Chondrocyte (in vitro differentiated cells): ENCODE results near the gene CLEC16A. TPM values are rescaled to one million over a fixed set of nuclear protein-coding genes. Genes with fewer than 3 reads are reported as not detected.
A peak's percentile ranks its signal among the peaks of the same experiment; 100 is the strongest.

Experiments
- DNase-seq: peaks from one replicate; pipeline ENCODE4 v3.0.0; 2021; ENCODE audit warnings: mixed read lengths, low spot score
- H3K27ac Mint-ChIP-seq: one replicate; pipeline ENCODE4 v1.8.0; 2021; ENCODE audit warnings: mild to moderate bottlenecking, moderate library complexity, mixed read lengths; ENCODE audit not compliant: unreplicated experiment
- H3K27me3 Mint-ChIP-seq: 2 replicates; pipeline ENCODE4 v1.8.0; 2021; ENCODE audit warnings: low read depth, mixed read lengths
- H3K36me3 Mint-ChIP-seq: 2 replicates; pipeline ENCODE4 v1.8.0; 2021; ENCODE audit warnings: low read depth, mixed read lengths
- H3K4me1 Mint-ChIP-seq: 2 replicates; pipeline ENCODE4 v1.8.0; 2021; ENCODE audit warnings: low read depth, mild to moderate bottlenecking, mixed read lengths
- H3K4me3 Mint-ChIP-seq: one replicate; pipeline ENCODE4 v1.8.0; 2021; ENCODE audit warnings: mild to moderate bottlenecking, moderate library complexity, mixed read lengths; ENCODE audit not compliant: unreplicated experiment
- H3K9me3 Mint-ChIP-seq: 2 replicates; pipeline ENCODE4 v1.8.0; 2021; ENCODE audit warnings: low read depth, mixed read lengths
- total RNA-seq: library from RNA; stranded (reverse); gene quantifications from 3 replicates; pipeline ENCODE4 v1.2.1, GENCODE V29; 2021
- TF ChIP-seq, protein P1 (sequence below): fragments of 200-600 bp; sonication (generic); IDR thresholded peaks from 2 replicates; pipeline ENCODE4 v1.5.0; 2021; ENCODE audit warnings: antibody characterized with exemption, mild to moderate bottlenecking, moderate library complexity

CLEC16A gene
- total RNA-seq, 1 donor from 2014 or later, result 17.9 TPM

DNA sequence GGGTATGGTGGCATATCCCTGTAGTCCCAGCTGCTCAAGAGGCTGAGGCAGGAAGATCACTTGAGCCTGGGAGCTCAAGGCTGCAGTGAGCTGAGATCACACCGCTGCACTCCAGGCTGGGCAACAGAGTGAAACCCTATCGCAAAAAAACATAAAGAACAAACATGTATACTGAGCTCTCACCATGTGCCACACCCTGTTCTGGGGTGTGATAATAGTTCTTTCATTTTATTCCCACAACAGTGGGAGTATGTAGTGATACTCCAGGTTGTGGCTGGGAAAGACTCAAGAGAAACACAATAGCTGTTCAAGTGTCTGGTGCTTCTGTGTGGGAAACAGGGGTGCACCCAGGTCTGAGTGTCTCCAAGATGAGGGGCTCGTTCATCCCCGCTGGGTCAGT lies 221.0 kb downstream of the CLEC16A start:
- H3K4me3 Mint-ChIP-seq, result no peak overlapping the region
- peaks cover 22% of the 10 kb centered on the region for H3K36me3 Mint-ChIP-seq
- no peaks in the 10 kb centered on the region for H3K27me3 Mint-ChIP-seq
- peaks cover 2% of the 10 kb centered on the region for H3K9me3 Mint-ChIP-seq
- peak; percentile 3 for DNase-seq
- no peak overlapping the region for H3K27ac Mint-ChIP-seq
- TF ChIP-seq, protein P1, sequence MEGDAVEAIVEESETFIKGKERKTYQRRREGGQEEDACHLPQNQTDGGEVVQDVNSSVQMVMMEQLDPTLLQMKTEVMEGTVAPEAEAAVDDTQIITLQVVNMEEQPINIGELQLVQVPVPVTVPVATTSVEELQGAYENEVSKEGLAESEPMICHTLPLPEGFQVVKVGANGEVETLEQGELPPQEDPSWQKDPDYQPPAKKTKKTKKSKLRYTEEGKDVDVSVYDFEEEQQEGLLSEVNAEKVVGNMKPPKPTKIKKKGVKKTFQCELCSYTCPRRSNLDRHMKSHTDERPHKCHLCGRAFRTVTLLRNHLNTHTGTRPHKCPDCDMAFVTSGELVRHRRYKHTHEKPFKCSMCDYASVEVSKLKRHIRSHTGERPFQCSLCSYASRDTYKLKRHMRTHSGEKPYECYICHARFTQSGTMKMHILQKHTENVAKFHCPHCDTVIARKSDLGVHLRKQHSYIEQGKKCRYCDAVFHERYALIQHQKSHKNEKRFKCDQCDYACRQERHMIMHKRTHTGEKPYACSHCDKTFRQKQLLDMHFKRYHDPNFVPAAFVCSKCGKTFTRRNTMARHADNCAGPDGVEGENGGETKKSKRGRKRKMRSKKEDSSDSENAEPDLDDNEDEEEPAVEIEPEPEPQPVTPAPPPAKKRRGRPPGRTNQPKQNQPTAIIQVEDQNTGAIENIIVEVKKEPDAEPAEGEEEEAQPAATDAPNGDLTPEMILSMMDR, result no peak
- peaks cover 21% of the 10 kb centered on the region for H3K4me1 Mint-ChIP-seq

DNA sequence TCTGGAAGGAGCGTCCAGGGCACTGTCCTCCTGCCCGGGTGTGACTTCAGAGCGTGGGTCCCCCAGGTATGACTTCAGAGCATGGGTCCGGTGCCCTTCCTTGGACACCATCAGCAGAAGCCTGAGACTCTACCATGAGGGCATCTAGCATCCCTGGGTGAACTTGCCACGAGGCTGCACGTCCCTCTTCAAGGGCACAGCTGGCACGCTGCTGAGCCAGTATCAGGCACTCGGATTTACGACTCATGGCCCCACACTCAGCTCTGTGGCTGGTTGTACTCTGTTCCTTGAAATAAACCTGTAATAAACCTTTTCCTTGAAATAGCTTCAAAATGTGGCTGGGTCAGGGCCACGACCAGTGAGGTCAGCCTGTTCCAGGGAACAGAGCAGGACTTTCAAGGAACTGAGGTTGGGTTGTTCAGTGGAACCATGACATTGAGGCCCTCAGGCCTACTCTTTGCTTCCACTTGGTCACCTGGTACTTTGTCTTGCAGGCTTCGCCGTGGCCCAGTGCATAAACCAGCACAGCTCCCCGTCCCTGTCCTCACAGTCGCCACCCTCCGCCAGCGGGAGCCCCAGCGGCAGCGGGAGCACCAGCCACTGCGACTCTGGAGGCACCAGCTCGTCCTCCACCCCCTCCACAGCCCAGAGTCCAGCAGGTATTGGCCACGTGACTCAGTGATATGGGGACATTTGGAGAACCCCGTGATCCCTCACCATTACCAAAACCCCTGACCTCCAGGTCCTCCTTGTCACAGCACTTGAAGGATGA lies 221.7 kb downstream of the CLEC16A start:
- Mint-ChIP-seq H3K36me3 (peaks cover 22% of the 10 kb centered on the region), H3K4me1 (peaks cover 21% of the 10 kb centered on the region), H3K27me3 (no peaks in the 10 kb centered on the region), H3K9me3 (no peaks in the 10 kb centered on the region), H3K27ac (no peak overlapping the region), H3K4me3 (no peak overlapping the region)
- peak; percentile 90 for DNase-seq
- TF ChIP-seq, protein P1, result no peak

DNA sequence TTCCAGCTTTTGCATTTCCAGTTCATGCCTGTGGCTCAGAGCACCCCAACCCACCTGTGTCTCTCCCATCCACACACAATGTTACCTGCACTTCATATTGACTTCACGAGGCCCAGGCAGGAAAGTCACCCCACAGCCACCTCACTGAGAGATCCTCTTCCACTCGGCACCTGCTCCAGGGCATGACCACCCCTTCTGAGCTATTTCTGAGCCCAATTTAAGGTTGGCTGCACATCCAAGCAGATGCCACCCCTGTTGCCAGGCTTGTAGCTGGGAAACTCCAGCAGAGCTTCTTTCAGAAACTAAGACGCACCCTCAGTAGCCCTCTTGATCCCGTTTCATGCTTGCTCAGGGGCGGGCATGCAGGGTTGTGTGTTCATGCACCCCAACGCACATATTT lies 223.2 kb downstream of the CLEC16A start:
- H3K27ac Mint-ChIP-seq, result no peak overlapping the region
- peaks cover 26% of the 10 kb centered on the region for H3K36me3 Mint-ChIP-seq
- peaks cover 6% of the 10 kb centered on the region for H3K4me1 Mint-ChIP-seq
- TF ChIP-seq, protein P1, result no peak
- no peaks in the 10 kb centered on the region for H3K27me3 Mint-ChIP-seq
- peak; percentile 37 for DNase-seq
- no peak overlapping the region for H3K4me3 Mint-ChIP-seq
- H3K9me3 Mint-ChIP-seq, result no peaks in the 10 kb centered on the region

DNA sequence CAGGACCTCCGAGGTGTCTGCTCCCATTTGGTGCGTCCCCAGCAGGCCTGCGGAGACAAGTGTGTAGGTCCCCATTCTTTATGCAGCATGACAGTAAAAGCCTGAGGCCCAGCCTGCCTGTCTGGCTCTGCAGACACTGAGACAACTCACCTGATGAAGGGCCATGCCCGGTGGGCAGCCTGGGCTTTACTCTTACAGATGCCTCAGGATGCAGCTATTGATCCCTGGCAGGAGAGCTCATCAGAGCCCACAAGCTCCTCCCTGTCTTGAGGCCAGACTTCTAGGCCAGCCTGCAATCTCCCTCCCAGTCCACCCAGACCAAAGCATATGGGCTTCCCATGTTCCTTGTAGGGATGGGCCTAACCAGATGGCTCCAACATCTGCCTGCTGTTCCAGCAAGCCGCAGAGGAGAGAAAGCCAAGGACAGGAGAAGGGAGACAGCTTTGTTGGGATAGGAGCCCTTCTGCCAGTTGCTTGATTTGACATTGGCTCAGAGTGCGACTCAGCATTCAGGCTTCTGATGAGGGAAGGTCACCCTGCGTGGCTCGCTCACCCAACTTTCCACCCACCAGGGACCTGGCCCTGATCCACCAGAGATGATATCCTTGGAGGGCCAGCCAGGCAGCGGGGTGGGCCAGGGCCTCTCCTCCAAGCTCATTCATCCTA lies 224.2 kb downstream of the CLEC16A start:
- H3K4me3 Mint-ChIP-seq, result no peak overlapping the region
- no peaks in the 10 kb centered on the region for H3K27me3 Mint-ChIP-seq
- TF ChIP-seq, protein P1, result no peak
- no peak overlapping the region for H3K27ac Mint-ChIP-seq
- H3K9me3 Mint-ChIP-seq, result no peaks in the 10 kb centered on the region
- peaks cover 27% of the 10 kb centered on the region for H3K36me3 Mint-ChIP-seq
- peaks cover 3% of the 10 kb centered on the region for H3K4me1 Mint-ChIP-seq
- peak; percentile 54 for DNase-seq

DNA sequence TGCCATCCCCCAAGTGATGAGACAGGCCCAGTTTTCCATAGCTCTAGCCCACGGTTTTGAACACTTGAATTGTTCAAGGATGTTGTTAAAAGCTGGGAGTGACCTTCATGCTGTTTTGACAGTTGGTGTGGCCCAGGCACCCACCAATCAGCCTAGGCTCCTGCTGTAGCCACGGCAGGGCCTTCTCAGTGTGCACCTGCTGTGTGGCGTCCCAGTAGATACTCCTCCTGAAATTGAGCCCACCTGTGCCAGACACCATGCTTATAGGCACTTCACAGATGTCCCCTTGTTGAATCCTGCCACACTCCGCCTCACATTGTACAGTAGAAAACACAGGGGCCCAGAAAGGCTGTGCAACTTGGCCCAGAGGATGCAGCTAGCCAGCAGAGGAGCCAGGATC lies 225.3 kb downstream of the CLEC16A start:
- no peaks in the 10 kb centered on the region for H3K27me3 Mint-ChIP-seq
- TF ChIP-seq, protein P1, result no peak
- peak; percentile 51 for DNase-seq
- H3K4me3 Mint-ChIP-seq, result no peak overlapping the region
- no peak overlapping the region for H3K27ac Mint-ChIP-seq
- H3K4me1 Mint-ChIP-seq, result no peaks in the 10 kb centered on the region
- H3K9me3 Mint-ChIP-seq, result no peaks in the 10 kb centered on the region
- peaks cover 34% of the 10 kb centered on the region for H3K36me3 Mint-ChIP-seq
